GM19438 (cell line): ENCODE measurements around the gene GNA14.
"Not testable (repeated sequence)": the region's sequence is repeated elsewhere in the genome, so short reads cannot be mapped to it uniquely, and the experiment has no call there.

Source experiments
- ATAC-seq: cut with Tn5 transposase; IDR thresholded peaks from one replicate; pipeline ENCODE4 v1.9.1; 2021; ENCODE audit warnings: low read depth; ENCODE audit not compliant: unreplicated experiment

GNA14 gene

DNA sequence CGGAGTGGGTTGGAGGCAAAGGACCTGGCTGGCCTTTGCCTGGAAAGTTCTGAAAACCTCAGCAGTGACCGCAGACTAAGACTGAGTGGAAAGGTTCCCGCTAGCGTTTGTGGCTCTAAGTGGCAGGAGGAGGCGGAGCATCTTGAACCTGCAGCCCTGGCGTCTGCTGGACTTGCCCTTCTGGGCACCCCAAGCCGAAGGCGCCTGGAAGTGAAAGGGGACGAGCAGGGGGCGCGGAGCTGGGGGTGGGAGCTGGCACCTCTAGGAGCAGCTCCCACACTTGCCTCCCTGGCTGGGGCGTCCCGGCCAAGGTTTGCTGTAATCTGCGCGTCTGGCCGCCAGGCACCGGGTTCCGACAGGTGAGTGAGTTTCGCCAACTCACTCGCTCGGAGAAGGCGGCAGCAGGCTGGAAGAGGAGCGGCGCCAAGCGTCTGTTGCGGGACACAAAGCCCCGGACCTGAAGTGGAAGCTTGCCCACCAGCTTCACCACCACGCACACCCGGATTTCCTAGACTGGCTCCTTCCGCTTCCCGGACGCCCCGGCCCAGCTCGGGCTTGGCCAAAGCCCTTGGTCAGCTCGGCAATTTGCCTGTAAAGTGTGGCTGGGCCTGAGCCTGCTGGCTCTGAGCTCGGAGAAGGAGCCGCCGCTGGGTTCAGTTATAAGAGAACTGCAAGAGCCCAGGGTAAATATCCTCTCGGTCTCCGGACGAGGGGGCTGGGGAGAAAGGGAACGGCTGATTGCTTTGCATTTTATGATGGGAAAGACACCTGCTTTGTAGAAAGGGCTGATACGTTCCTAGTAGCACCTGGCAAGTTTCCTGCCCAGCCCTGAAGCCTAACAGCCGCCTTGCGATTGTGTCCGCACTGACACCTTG is at the start of gene GNA14:
GNA14 (minus strand) TSS at position 89 of the 875 bp plus-strand sequence. CDS start 529 bp downstream, outside the sequence.
- ATAC-seq: no peak

DNA sequence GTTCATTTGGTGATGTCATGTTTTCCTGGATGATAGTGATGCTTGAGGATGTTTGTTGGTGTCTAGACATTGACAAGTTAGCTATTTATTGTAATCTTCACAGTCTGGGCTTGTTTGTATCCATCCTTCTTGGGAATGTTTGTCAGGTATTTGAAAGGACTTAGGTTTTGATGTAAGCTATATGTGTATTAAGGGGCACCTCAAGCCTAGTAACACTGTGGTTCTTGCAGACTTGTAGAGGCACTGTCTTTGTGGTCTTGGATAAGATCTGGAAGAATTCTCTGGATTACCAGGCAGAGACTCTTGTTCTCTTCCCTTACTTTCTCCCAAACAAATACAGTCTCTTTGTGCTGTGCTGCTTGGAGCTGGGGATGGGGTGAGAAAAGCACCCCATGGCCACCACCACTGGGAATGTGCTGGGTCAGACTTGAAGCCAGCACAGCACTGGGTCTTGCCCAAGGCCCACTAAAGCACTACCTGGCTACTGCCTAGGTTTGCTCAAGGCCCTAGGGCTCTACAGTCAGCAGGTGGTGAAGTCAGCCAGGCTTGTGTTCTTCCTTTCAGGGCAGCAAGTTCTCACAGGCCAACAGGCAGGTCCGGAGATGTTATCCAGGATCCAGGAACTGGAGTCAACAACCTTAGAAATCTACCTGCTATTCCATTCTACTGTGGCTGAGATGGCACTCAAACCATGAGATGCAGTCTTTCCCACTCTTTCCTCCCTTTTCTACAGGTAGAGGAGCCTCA is 49.3 kb upstream of the GNA14 start:
- ATAC-seq: no peak

DNA sequence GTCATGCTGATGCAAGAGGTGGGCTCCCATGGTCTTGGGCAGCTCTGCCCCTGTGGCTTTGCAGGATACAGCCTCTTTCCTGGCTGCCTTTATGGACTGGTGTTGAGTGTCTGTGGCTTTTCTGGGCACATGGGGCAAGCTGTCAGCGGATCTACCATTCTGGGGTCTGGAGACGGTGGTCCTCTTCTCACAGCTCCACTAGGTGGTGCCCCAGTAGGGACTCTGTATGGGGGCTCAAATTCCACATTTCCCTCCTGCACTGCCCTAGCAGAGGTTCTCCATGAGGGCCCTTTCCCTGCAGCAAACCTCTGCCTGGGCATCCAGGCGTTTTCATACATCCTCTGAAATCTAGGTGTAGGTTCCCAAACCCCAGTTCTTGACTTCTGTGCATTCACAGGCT is 42.6 kb upstream of the GNA14 start:
- ATAC-seq: not testable (repeated sequence)

DNA sequence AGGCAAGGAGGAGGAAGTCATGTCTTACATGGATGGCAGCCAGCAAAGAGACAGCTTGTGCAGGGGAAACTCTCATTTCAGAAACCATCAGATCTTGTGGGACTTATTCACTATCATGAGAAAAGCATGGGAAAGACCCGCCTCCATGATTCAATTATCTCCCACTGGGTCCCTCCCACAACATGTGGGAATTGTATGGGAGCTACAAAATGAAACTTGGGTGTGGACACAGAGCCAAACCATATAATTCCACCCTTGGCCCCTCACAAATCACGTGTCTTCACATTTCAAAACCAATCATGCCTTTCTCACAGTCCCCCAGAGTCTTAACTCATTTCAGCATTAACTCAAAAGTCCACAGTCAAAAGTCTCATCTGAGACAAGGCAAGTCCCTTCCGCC is 42.0 kb upstream of the GNA14 start:
- ATAC-seq: not testable (repeated sequence)

DNA sequence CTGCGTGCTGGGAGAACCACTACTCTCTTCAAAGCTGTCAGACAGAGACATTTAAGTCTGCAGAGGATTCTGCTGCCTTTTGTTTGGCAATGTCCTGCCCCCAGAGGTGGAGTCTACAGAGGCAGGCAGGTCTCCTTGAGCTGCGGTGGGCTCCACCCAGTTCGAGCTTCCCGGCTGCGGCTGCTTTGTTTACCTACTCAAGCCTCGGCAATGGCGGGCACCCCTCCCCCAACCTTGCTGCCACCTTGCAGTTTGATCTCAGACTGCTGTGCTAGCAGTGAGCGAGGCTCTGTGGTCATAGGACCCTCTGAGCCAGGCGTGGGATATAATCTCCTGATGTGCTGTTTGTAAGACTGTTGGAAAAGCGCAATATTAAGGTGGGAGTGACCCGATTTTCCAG is 39.6 kb upstream of the GNA14 start:
- ATAC-seq: not testable (repeated sequence)

DNA sequence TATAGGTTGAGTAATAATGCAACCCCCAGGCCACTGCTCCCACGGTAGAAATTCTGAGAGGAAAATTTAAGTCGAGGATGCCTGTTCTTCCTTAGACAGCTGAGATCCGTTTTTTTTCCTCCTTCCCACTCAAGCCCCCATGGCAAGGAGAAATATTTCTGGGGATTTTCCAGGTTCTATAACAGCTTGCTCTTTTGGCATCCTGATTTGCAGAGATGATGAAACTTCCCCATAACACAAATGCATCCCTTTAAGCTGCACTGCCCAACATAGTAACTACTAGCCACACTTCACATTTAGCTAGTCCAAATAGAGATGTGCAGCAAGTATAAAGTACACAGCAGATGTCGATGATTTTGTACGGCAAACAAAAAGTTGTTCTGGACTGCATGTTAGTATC is 32.5 kb upstream of the GNA14 start:
- no peak for ATAC-seq

DNA sequence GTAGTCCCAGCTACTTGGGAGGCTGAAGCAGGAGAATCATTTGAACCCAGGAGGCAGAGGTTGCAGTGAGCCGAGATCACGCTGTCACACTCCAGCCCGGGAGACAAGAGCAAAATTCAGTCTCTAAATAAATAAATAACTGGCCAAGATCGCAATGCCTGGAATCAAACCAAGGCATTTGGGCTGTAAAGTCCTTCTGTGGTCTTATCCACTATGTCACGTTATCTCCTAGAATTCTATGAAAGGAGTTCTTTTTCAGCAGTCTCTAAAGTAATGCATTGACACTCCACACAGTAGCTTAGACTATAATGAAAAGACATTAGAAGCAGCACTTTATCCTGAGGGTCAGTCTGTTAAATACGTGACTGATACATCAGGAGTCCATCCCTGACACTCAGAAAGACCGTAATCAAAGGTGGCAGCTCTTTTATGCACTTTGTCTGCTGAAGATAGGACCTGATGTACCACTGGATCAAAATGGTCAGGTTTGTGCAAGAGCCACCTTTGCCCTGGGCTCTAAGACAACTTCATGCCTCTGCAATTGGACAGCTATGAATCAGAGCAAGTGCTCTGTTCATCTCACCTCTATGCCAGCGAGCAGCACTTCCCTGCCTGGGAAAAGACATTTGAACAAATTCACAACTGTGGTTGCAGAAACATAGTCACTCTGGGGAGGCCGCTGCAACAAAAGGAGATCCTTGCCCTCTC is 31.7 kb upstream of the GNA14 start:
- ATAC-seq: no peak

DNA sequence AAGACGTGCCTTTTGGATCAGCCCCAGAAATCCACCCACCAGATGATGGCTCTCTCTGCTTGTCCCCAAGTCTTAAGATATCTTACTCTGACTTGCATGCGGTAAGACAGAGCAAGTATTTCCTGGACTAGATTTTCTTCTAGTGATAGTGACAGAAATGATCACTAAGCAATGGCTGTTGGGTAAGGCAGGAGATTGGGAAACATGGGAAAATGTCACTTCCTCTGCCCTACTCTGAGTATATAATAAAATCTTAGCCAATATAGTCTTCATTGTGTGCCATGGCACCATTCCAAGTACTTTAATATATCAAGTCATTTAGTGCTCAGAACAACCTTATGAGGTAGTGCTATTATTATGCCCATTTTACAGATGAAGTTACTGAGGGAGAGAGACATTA is 31.0 kb upstream of the GNA14 start:
- ATAC-seq: no peak

DNA sequence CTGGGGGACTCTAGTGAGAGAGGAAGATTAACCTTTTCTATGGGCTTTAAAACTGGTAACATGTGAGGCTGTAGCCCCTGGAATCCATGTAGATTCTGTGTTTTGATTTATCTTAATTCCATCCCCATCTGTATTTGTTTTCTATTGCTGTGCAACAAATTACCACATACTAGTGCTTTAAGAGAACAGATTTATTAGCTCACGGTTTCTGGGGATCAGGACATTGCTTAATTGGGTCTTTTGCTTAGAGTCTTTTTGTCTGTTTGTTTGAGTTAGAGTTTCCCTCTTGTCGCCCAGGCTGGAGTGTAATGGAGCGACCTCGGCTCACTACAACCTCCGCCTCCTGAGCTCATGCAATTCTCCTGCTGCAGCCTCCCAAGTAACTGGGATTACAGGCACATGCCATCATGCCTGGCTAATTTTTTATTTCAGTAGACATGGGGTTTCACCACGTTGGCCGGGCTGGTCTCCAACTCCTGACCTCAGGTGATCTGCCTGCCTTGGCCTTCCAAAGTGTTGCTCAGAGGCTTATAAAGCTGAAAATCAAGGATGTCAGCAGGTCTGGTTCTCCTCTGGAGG is 29.9 kb upstream of the GNA14 start:
- ATAC-seq: no peak

DNA sequence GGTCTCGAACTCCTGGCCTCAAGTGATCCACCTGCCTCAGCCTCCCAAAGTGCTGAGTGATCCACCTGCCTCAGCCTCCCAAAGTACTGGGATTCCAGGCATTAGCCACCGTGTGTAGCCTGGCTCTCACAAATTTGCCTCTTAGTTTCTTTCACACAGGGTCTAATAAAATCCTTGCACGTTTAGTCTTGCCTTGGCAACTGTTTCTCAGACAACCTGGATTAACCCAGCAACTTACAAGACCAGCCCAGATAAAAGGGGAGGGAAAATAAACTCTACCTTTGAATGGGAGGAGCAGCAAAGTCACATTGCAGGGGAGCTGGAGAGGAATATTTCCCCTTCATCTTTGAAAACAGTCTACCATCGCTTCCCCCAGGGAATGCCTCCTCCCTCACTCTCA is 29.3 kb upstream of the GNA14 start:
- no peak for ATAC-seq

DNA sequence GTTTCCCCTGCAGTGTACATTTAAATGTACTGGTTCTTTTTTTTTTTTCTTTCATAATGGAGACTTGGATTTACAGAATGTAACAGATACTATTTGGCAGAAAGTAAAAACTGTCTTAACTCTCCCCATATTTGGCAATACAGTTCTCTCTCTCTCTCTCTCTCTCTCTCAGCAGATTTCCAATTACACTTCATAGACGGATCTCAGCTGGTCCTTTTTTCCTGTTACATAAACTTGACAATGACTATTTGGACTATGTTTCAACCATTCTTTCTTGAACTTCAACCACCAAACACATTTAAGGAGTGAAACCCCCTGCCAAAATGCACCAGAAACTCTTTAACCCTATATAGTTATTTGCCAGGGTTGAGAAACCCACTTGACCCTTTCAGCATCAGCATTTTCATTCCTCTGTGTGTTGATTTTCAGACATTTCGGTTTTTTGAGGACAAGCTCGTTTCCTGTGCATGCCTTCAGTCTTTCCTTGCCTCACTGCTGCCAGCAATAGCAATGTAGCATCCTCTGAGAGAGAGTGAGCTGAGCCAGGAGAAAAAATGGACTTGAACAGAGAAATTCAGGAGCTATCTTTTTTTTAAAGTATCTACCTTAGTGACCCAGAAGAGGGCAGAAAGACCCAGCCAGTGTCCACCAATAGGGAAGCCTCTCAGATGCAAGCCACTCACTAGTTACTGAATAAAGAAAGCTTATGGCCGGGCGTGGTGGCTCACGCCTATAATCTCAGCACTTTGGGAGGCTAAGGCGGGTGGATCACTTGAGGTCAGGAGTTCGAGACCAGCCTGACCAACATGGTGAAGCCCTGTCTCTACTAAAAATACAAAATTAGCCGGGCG is 26.0 kb upstream of the GNA14 start:
- no peak for ATAC-seq

DNA sequence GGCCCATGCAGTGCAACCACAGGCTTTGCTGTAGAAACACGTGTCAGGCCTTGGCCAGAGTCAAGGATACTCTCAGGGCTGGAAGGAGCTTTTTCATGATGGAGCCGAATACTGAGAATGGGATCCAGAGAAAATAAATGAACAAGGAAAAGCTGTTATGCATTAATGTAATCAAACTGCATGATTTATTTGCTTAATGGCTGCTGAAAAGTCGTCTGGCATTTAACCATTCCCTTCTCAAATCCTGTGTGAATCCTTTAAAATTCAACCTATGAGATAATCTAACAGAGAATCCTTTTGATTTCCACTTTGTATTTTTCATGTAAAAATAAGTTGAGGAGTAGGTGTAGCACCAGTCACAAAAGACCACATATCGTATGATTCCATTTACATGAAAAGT is 24.1 kb upstream of the GNA14 start:
- no peak for ATAC-seq

DNA sequence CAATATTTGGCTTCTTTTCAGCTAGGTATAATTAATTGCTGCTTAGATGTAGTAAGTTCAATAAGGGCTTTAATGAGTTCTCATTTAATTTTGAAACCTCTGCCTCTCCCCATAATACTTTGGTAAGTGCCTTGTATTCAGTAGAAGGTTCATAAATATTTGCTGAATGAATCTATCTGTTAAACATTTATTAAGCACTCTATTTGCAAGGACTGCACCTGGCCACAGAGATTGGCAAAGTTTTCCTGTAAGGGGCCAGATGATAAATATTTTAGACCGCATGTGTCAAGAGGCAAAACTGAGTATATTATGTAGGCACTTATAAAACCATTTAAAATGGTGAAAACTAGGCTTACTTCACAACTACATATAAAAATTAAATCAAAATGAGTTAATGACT is 19.0 kb upstream of the GNA14 start:
- ATAC-seq: no peak

DNA sequence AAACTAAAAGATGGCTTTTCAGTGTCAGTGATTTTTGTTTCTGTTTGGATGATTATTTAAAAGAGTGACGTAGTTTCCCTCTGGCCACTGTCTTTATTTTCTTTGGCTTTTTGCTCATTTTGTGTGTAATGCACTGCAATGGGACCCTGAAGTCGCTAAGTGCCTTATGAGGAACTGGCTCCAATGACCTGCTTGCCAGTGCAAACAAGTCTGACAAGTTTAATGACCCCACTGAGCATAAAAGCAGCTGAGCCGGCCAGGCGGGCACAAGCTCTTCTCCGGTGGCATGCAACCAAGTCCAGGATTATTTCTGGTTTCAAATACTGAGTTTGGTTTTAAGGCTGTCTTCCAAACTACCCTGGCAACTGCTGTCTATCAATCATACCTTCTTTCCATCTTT is 15.6 kb upstream of the GNA14 start:
- ATAC-seq: no peak

DNA sequence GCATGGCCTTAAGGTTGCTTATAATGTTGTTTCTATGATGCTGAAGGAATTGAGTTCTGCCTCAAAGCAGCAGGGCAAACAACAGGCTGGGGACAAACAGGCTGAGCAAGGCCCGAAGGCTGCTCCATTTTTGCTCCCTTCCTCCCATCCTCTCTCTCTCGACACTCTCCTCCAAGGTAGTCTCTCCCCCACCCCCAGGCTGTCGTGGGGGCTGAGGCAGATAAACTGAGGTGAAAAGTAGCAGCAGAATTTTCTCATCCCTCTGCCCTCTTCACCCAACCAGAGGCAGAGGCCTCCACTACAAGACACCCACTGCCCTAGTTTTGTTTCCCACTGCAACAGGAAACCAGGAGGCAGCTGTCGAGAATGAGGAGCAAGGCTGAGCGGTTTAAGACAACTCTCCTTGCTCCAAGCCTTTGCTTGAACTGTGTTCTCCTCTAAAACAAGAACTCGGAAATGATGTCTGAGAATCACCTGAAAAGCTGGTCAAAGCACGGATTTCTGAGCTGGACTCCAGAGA is 13.5 kb upstream of the GNA14 start:
- no peak for ATAC-seq

DNA sequence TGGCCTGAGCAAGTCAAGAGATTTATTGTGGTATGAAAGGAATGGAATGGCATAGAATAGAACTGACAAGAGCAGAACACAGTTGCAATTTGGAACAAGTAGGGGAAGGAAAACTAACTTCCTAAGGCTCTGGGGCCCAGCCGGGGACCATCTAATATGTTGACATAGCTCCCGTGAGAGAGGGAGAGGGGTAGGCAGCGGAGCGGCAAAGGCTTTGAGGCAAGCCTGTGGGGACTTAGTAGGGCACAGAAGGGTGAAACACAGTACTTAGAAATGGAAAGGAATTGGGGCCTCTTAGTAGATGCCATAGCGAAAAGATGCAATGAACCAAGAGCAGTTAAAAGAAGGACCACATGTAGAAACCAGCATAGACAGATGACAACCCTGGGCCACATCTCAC is 11.8 kb upstream of the GNA14 start:
- no peak for ATAC-seq

DNA sequence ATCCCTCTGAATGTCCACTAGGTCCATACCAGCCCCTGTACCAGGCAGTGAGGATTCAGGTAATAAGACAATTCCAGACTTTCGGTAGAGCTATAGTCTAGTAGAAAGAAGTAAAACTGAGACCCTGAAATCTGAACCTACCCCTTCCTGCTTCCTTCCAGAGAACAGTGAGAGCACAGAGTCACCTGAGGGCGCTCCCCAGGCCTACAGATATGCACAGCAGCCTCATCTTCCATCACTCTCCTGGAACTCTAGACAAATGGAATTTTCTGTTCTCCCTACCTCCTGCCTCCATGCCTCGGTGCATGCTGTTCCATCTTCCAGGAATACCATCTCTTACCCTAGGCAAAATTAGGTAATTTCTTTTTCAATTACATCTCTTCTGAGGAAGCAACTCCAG is 3.1 kb upstream of the GNA14 start:
- ATAC-seq: no peak

DNA sequence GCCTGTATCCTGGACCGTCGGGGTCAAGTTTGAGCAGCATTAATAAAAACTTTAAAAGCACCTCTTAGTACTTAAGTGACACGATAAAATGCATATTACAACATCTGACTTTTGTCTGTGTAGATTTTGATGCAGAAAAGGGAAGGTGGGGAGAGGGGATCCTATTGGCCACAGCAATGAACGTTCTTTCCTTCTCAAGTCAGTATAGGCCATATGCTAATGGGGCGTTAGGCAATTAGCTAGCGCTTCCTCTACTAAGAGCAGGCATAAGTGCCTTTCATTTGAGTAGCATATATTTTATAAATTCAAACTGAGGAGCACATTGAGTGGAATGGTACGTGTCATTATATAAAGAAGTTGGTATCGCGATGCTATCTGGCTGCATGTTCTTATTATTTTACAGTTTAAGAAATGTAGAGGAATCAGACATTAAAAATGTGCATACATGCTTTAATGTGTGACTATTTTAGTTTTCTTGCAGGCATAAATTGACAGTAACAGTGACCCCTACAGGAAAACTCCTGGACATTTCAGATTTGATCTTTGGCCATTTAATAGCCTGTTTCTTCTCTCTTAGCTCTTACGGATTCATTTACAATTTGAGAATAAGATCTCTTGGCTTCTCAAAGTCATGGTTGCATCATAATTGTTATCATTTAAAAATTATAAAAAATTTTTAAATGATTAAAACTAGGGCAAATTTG is 1.1 kb upstream of the GNA14 start:
- no peak for ATAC-seq
